Measurements from ENCODE around the gene ATG9B.
A peak's percentile ranks its signal among the peaks of the same experiment; 100 is the strongest.
"Not testable (repeated sequence)": the region's sequence is repeated elsewhere in the genome, so short reads cannot be mapped to it uniquely, and the experiment has no call there.

The ATG9B gene

GRCh38 chr7:151016505-151016904 is 7.8 kb downstream of the ATG9B start:
- TF ChIP-seq CTCF (conservative IDR thresholded peaks at IDR 0.05): no peak
- no peak overlapping the region for H3K27ac ChIP-seq

- TF ChIP-seq CTCF (conservative IDR thresholded peaks at IDR 0.05): no peak
- no peak overlapping the region for H3K27ac ChIP-seq
Observed at GRCh38 chr7:151015967-151016366, 8.3 kb downstream of the ATG9B start.

GRCh38 chr7:151014950-151015349 is 9.3 kb downstream of the ATG9B start:
- no peak for TF ChIP-seq CTCF (conservative IDR thresholded peaks at IDR 0.05)
- H3K27ac ChIP-seq: no peak overlapping the region

DNA sequence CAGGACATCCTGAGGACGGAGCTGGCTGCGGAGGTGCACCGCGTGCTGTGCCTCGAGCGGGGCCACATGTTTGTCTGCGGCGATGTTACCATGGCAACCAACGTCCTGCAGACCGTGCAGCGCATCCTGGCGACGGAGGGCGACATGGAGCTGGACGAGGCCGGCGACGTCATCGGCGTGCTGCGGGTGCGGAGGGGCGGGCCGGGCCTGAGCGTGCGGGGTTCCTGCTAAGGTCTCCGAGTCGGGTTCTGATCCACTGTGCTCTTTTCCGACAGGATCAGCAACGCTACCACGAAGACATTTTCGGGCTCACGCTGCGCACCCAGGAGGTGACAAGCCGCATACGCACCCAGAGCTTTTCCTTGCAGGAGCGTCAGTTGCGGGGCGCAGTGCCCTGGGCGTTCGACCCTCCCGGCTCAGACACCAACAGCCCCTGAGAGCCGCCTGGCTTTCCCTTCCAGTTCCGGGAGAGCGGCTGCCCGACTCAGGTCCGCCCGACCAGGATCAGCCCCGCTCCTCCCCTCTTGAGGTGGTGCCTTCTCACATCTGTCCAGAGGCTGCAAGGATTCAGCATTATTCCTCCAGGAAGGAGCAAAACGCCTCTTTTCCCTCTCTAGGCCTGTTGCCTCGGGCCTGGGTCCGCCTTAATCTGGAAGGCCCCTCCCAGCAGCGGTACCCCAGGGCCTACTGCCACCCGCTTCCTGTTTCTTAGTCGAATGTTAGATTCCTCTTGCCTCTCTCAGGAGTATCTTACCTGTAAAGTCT is 10.4 kb downstream of the ATG9B start:
- no peak overlapping the region for H3K27ac ChIP-seq
- no peak for TF ChIP-seq CTCF (conservative IDR thresholded peaks at IDR 0.05)

DNA sequence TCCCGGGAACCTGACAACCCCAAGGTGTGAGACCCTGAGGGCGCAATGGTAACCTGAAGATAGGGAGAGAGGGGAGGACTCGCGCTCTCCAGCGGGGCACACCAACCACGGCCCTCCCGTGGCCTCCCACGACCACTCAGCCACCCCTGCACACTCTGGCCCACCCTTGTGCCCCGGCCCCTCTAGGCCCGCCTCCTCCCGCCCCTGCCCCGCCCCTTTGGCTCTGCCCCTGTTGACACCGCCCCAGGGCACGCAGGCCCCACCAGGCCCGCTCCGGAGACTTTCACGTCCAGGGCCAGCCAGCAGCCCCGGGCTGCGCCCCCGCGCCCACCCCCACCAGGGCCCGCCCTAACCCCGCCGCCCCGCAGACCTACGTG is 10.9 kb downstream of the ATG9B start:
- TF ChIP-seq CTCF (conservative IDR thresholded peaks at IDR 0.05): no peak
- no peak overlapping the region for H3K27ac ChIP-seq

DNA sequence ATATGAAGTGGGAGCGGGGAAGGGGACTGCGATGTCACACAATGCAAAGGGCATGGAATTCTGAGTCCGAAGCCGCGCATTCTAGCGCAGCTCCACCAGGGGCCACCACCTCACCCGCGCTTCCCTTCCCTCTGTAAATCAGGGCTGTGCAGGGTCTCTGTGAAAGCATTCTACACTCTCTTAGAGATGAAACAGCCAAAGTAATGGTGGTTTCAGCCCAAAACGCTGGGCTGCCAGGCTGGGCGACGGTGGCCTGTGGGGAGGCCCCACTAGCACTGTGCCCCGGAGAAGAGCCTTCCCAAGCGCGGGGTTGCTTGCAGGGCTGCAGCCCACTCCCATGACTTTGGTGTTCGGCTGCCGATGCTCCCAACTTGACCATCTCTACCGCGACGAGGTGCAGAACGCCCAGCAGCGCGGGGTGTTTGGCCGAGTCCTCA is 11.4 kb downstream of the ATG9B start:
- TF ChIP-seq CTCF (conservative IDR thresholded peaks at IDR 0.05): peak; percentile 66
- no peak overlapping the region for H3K27ac ChIP-seq

- no peak for TF ChIP-seq CTCF (conservative IDR thresholded peaks at IDR 0.05)
- no peak overlapping the region for H3K27ac ChIP-seq
Observed at GRCh38 chr7:151012031-151012692, 12.1 kb downstream of the ATG9B start.

GRCh38 chr7:151011616-151012015 is 12.7 kb downstream of the ATG9B start:
- not testable (repeated sequence) for H3K27ac ChIP-seq
